ENCODE measurements around the gene CUX1. TPM values are rescaled to one million over a fixed set of nuclear protein-coding genes. Genes with fewer than 3 reads are reported as not detected.

Gene CUX1
- polyA plus RNA-seq, 4 donors = 29.2 to 77.5 (median 32.3) TPM

- Histone ChIP-seq H3K36me3 (ENCODE audit: control insufficient read depth in 3 of 3, insufficient read depth in 2 of 3, low read depth in 1 of 3, low read length in 3 of 3) (peaks cover 0 to 9% (median 0%) of the 10 kb centered on the region in 3 donors), H3K4me3 (ENCODE audit: low read depth in 1 of 3, low read length in 3 of 3) (no peak overlapping the region), H3K27ac (ENCODE audit: low read depth in 1 of 3, low read length in 2 of 3) (no peak overlapping the region), H3K9me3 (ENCODE audit: control insufficient read depth in 2 of 2, insufficient read depth in 1 of 2, low read depth in 1 of 2, low read length in 1 of 2) (peaks cover 0 to under 1% of the 10 kb centered on the region in 2 donors), H3K4me1 (ENCODE audit: control insufficient read depth in 3 of 3, insufficient read depth in 2 of 3, low read depth in 1 of 3, low read length in 2 of 3) (no peaks in the 10 kb centered on the region), H3K27me3 (ENCODE audit: control insufficient read depth in 3 of 3, insufficient read depth in 3 of 3, low read length in 3 of 3) (no peaks in the 10 kb centered on the region)
- FAIRE-seq = no peak
- WGBS, 3 donors = 80 to 88% (median 85%) methylated on average over 9 of the region's 9 CpGs
- no peak for DNase-seq
Measured at GRCh38 chr7:102261451-102261850, 444.0 kb downstream of the CUX1 start.

- FAIRE-seq (no peak), DNase-seq (no peak)
- Histone ChIP-seq H3K9me3 (ENCODE audit: control insufficient read depth in 2 of 2, insufficient read depth in 1 of 2, low read depth in 1 of 2, low read length in 1 of 2) (no peaks in the 10 kb centered on the region), H3K27me3 (ENCODE audit: control insufficient read depth in 3 of 3, insufficient read depth in 3 of 3, low read length in 3 of 3) (no peaks in the 10 kb centered on the region), H3K36me3 (ENCODE audit: control insufficient read depth in 3 of 3, insufficient read depth in 2 of 3, low read depth in 1 of 3, low read length in 3 of 3) (peaks cover 0 to 4% (median 0%) of the 10 kb centered on the region in 3 donors), H3K4me1 (ENCODE audit: control insufficient read depth in 3 of 3, insufficient read depth in 2 of 3, low read depth in 1 of 3, low read length in 2 of 3) (no peaks in the 10 kb centered on the region), H3K27ac (ENCODE audit: low read depth in 1 of 3, low read length in 2 of 3) (no peak overlapping the region), H3K4me3 (ENCODE audit: low read depth in 1 of 3, low read length in 3 of 3) (no peak overlapping the region)
- WGBS, 3 donors = 88 to 94% (median 88%) methylated on average over 13 of the region's 13 CpGs
Measured at GRCh38 chr7:102262546-102262945, 445.1 kb downstream of the CUX1 start.

- no peaks in the 10 kb centered on the region for H3K27me3 ChIP-seq (ENCODE audit: control insufficient read depth in 3 of 3, insufficient read depth in 3 of 3, low read length in 3 of 3)
- no peak overlapping the region for H3K4me3 ChIP-seq (ENCODE audit: low read depth in 1 of 3, low read length in 3 of 3)
- H3K4me1 ChIP-seq (ENCODE audit: control insufficient read depth in 3 of 3, insufficient read depth in 2 of 3, low read depth in 1 of 3, low read length in 2 of 3) = no peaks in the 10 kb centered on the region
- no peak overlapping the region for H3K27ac ChIP-seq (ENCODE audit: low read depth in 1 of 3, low read length in 2 of 3)
- DNase-seq (no peak), FAIRE-seq (no peak)
- WGBS, 3 donors = 73 to 87% (median 80%) methylated on average over 13 of the region's 13 CpGs
- H3K9me3 ChIP-seq (ENCODE audit: control insufficient read depth in 2 of 2, insufficient read depth in 1 of 2, low read depth in 1 of 2, low read length in 1 of 2) = no peaks in the 10 kb centered on the region
- no peaks in the 10 kb centered on the region for H3K36me3 ChIP-seq (ENCODE audit: control insufficient read depth in 3 of 3, insufficient read depth in 2 of 3, low read depth in 1 of 3, low read length in 3 of 3)
Measured at GRCh38 chr7:102264367-102264891, 447.0 kb downstream of the CUX1 start.

- no peaks in the 10 kb centered on the region for H3K9me3 ChIP-seq (ENCODE audit: control insufficient read depth in 2 of 2, insufficient read depth in 1 of 2, low read depth in 1 of 2, low read length in 1 of 2)
- no peak overlapping the region for H3K27ac ChIP-seq (ENCODE audit: low read depth in 1 of 3, low read length in 2 of 3)
- FAIRE-seq = no peak
- H3K27me3 ChIP-seq (ENCODE audit: control insufficient read depth in 3 of 3, insufficient read depth in 3 of 3, low read length in 3 of 3) = no peaks in the 10 kb centered on the region
- no peak overlapping the region for H3K4me3 ChIP-seq (ENCODE audit: low read depth in 1 of 3, low read length in 3 of 3)
- no peaks in the 10 kb centered on the region for H3K36me3 ChIP-seq (ENCODE audit: control insufficient read depth in 3 of 3, insufficient read depth in 2 of 3, low read depth in 1 of 3, low read length in 3 of 3)
- H3K4me1 ChIP-seq (ENCODE audit: control insufficient read depth in 3 of 3, insufficient read depth in 2 of 3, low read depth in 1 of 3, low read length in 2 of 3) = no peaks in the 10 kb centered on the region
- 79 to 92% (median 91%) methylated on average over 14 of the region's 14 CpGs for WGBS, 3 donors
- DNase-seq = no peak
Measured at GRCh38 chr7:102266541-102266940, 449.1 kb downstream of the CUX1 start.

GRCh38 chr7:102268635-102269034 lies 451.2 kb downstream of the CUX1 start:
- H3K27me3 ChIP-seq (ENCODE audit: control insufficient read depth in 3 of 3, insufficient read depth in 3 of 3, low read length in 3 of 3) = no peaks in the 10 kb centered on the region
- H3K9me3 ChIP-seq (ENCODE audit: control insufficient read depth in 2 of 2, insufficient read depth in 1 of 2, low read depth in 1 of 2, low read length in 1 of 2) = no peaks in the 10 kb centered on the region
- DNase-seq (no peak), FAIRE-seq (no peak)
- H3K36me3 ChIP-seq (ENCODE audit: control insufficient read depth in 3 of 3, insufficient read depth in 2 of 3, low read depth in 1 of 3, low read length in 3 of 3) = no peaks in the 10 kb centered on the region
- no peak overlapping the region for H3K4me3 ChIP-seq (ENCODE audit: low read depth in 1 of 3, low read length in 3 of 3)
- H3K4me1 ChIP-seq (ENCODE audit: control insufficient read depth in 3 of 3, insufficient read depth in 2 of 3, low read depth in 1 of 3, low read length in 2 of 3) = peaks cover 0 to 14% (median 0%) of the 10 kb centered on the region in 3 donors
- WGBS, 3 donors = 75 to 84% (median 79%) methylated on average over 10 of the region's 10 CpGs
- no peak overlapping the region for H3K27ac ChIP-seq (ENCODE audit: low read depth in 1 of 3, low read length in 2 of 3)

- Histone ChIP-seq H3K27ac (ENCODE audit: low read depth in 1 of 3, low read length in 2 of 3) (no peak overlapping the region), H3K27me3 (ENCODE audit: control insufficient read depth in 3 of 3, insufficient read depth in 3 of 3, low read length in 3 of 3) (no peaks in the 10 kb centered on the region), H3K36me3 (ENCODE audit: control insufficient read depth in 3 of 3, insufficient read depth in 2 of 3, low read depth in 1 of 3, low read length in 3 of 3) (peaks cover 0 to 8% (median 0%) of the 10 kb centered on the region in 3 donors), H3K4me1 (ENCODE audit: control insufficient read depth in 3 of 3, insufficient read depth in 2 of 3, low read depth in 1 of 3, low read length in 2 of 3) (peaks cover 0 to 16% (median 0%) of the 10 kb centered on the region in 3 donors), H3K4me3 (ENCODE audit: low read depth in 1 of 3, low read length in 3 of 3) (no peak overlapping the region), H3K9me3 (ENCODE audit: control insufficient read depth in 2 of 2, insufficient read depth in 1 of 2, low read depth in 1 of 2, low read length in 1 of 2) (no peaks in the 10 kb centered on the region)
- FAIRE-seq (no peak), DNase-seq (no peak)
- WGBS, 3 donors = 76 to 79% (median 78%) methylated on average over 12 to 13 of the region's 13 CpGs
Measured at GRCh38 chr7:102270178-102270887, 452.9 kb downstream of the CUX1 start.

GRCh38 chr7:102271158-102271798 lies 453.9 kb downstream of the CUX1 start:
- peaks cover 0 to 10% (median 0%) of the 10 kb centered on the region in 3 donors for H3K36me3 ChIP-seq (ENCODE audit: control insufficient read depth in 3 of 3, insufficient read depth in 2 of 3, low read depth in 1 of 3, low read length in 3 of 3)
- peaks cover 0 to 16% (median 0%) of the 10 kb centered on the region in 3 donors for H3K4me1 ChIP-seq (ENCODE audit: control insufficient read depth in 3 of 3, insufficient read depth in 2 of 3, low read depth in 1 of 3, low read length in 2 of 3)
- no peak overlapping the region for H3K27ac ChIP-seq (ENCODE audit: low read depth in 1 of 3, low read length in 2 of 3)
- FAIRE-seq (no peak), DNase-seq (no peak)
- H3K9me3 ChIP-seq (ENCODE audit: control insufficient read depth in 2 of 2, insufficient read depth in 1 of 2, low read depth in 1 of 2, low read length in 1 of 2) = no peaks in the 10 kb centered on the region
- H3K27me3 ChIP-seq (ENCODE audit: control insufficient read depth in 3 of 3, insufficient read depth in 3 of 3, low read length in 3 of 3) = no peaks in the 10 kb centered on the region
- H3K4me3 ChIP-seq (ENCODE audit: low read depth in 1 of 3, low read length in 3 of 3) = no peak overlapping the region
- 92 to 93% (median 93%) methylated on average over 10 of the region's 10 CpGs for WGBS, 3 donors

GRCh38 chr7:102272075-102272916 lies 454.9 kb downstream of the CUX1 start:
- FAIRE-seq (no peak), DNase-seq (peak; percentile 70 to 76)
- H3K27me3 ChIP-seq (ENCODE audit: control insufficient read depth in 3 of 3, insufficient read depth in 3 of 3, low read length in 3 of 3) = no peaks in the 10 kb centered on the region
- H3K4me3 ChIP-seq (ENCODE audit: low read depth in 1 of 3, low read length in 3 of 3) = no peak overlapping the region
- H3K27ac ChIP-seq (ENCODE audit: low read depth in 1 of 3, low read length in 2 of 3) = no peak overlapping the region
- peaks cover 0 to 16% (median 0%) of the 10 kb centered on the region in 3 donors for H3K4me1 ChIP-seq (ENCODE audit: control insufficient read depth in 3 of 3, insufficient read depth in 2 of 3, low read depth in 1 of 3, low read length in 2 of 3)
- H3K9me3 ChIP-seq (ENCODE audit: control insufficient read depth in 2 of 2, insufficient read depth in 1 of 2, low read depth in 1 of 2, low read length in 1 of 2) = no peaks in the 10 kb centered on the region
- peaks cover 0 to 13% (median 0%) of the 10 kb centered on the region in 3 donors for H3K36me3 ChIP-seq (ENCODE audit: control insufficient read depth in 3 of 3, insufficient read depth in 2 of 3, low read depth in 1 of 3, low read length in 3 of 3)
- 44 to 48% (median 46%) methylated on average over 21 of the region's 21 CpGs for WGBS, 3 donors

All from small intestine (tissue), 7 donors.